ENCODE results near the gene FRZB. TPM values are rescaled to one million over a fixed set of nuclear protein-coding genes. Genes with fewer than 3 reads are reported as not detected.

The FRZB gene
- not detected in 2 replicates for total RNA-seq

- peaks cover 16% of the 10 kb centered on the region for H3K4me1 Mint-ChIP-seq (ENCODE audit: low read depth)
- no peaks in the 10 kb centered on the region for H3K36me3 Mint-ChIP-seq (ENCODE audit: low read depth)
- intact Hi-C loops (cut with micrococcal nuclease), result no loop called here
- H3K4me3 Mint-ChIP-seq (ENCODE audit: low read depth), result peak within 1 kb of the TSS; percentile 58
- no peaks in the 10 kb centered on the region for H3K9me3 Mint-ChIP-seq
- H3K27ac Mint-ChIP-seq, result no peak within 1 kb of the TSS
- H3K27me3 Mint-ChIP-seq (ENCODE audit: low read depth), result peaks cover 64% of the 10 kb centered on the region
- no peak for DNase-seq (ENCODE audit: low spot score)
These were observed at the start of gene FRZB for GRCh38 chr2:182866461-182867406. Gene FRZB, minus strand, starts transcription at chr2:182866637. Its CDS starts 85 bp downstream, at chr2:182866552.

- DNase-seq (ENCODE audit: low spot score), result no peak
- Mint-ChIP-seq H3K4me3 (ENCODE audit: low read depth) (no peak overlapping the region), H3K36me3 (ENCODE audit: low read depth) (no peaks in the 10 kb centered on the region), H3K27me3 (ENCODE audit: low read depth) (no peaks in the 10 kb centered on the region), H3K9me3 (no peaks in the 10 kb centered on the region), H3K4me1 (ENCODE audit: low read depth) (no peaks in the 10 kb centered on the region), H3K27ac (no peak overlapping the region)
- intact Hi-C loops (cut with micrococcal nuclease), result no loop called here
These were observed 49.2 kb upstream of the FRZB start for GRCh38 chr2:182915369-182916326.

- Mint-ChIP-seq H3K4me1 (ENCODE audit: low read depth) (no peaks in the 10 kb centered on the region), H3K36me3 (ENCODE audit: low read depth) (no peaks in the 10 kb centered on the region), H3K27ac (no peak overlapping the region), H3K4me3 (ENCODE audit: low read depth) (no peak overlapping the region), H3K9me3 (no peaks in the 10 kb centered on the region), H3K27me3 (ENCODE audit: low read depth) (no peaks in the 10 kb centered on the region)
- no peak for DNase-seq (ENCODE audit: low spot score)
- intact Hi-C loops (cut with micrococcal nuclease), result no loop called here
These were observed 48.4 kb upstream of the FRZB start for GRCh38 chr2:182914852-182915251.

GRCh38 chr2:182913064-182913463, 46.6 kb upstream of the FRZB start:
- no peaks in the 10 kb centered on the region for H3K27me3 Mint-ChIP-seq (ENCODE audit: low read depth)
- H3K4me3 Mint-ChIP-seq (ENCODE audit: low read depth), result no peak overlapping the region
- intact Hi-C loops (cut with micrococcal nuclease), result no loop called here
- no peaks in the 10 kb centered on the region for H3K4me1 Mint-ChIP-seq (ENCODE audit: low read depth)
- DNase-seq (ENCODE audit: low spot score), result no peak
- no peaks in the 10 kb centered on the region for H3K9me3 Mint-ChIP-seq
- no peak overlapping the region for H3K27ac Mint-ChIP-seq
- H3K36me3 Mint-ChIP-seq (ENCODE audit: low read depth), result no peaks in the 10 kb centered on the region

GRCh38 chr2:182912518-182912915, 46.1 kb upstream of the FRZB start:
- no peak overlapping the region for H3K27ac Mint-ChIP-seq
- intact Hi-C loops (cut with micrococcal nuclease), result no loop called here
- no peaks in the 10 kb centered on the region for H3K4me1 Mint-ChIP-seq (ENCODE audit: low read depth)
- H3K27me3 Mint-ChIP-seq (ENCODE audit: low read depth), result no peaks in the 10 kb centered on the region
- DNase-seq (ENCODE audit: low spot score), result no peak
- no peak overlapping the region for H3K4me3 Mint-ChIP-seq (ENCODE audit: low read depth)
- H3K9me3 Mint-ChIP-seq, result no peaks in the 10 kb centered on the region
- no peaks in the 10 kb centered on the region for H3K36me3 Mint-ChIP-seq (ENCODE audit: low read depth)

GRCh38 chr2:182911813-182912517, 45.5 kb upstream of the FRZB start:
- no peak for DNase-seq (ENCODE audit: low spot score)
- intact Hi-C loops (cut with micrococcal nuclease), result no loop called here
- no peaks in the 10 kb centered on the region for H3K4me1 Mint-ChIP-seq (ENCODE audit: low read depth)
- H3K27ac Mint-ChIP-seq, result no peak overlapping the region
- no peak overlapping the region for H3K4me3 Mint-ChIP-seq (ENCODE audit: low read depth)
- H3K9me3 Mint-ChIP-seq, result no peaks in the 10 kb centered on the region
- H3K36me3 Mint-ChIP-seq (ENCODE audit: low read depth), result no peaks in the 10 kb centered on the region
- no peaks in the 10 kb centered on the region for H3K27me3 Mint-ChIP-seq (ENCODE audit: low read depth)

GRCh38 chr2:182910965-182911364, 44.5 kb upstream of the FRZB start:
- no peaks in the 10 kb centered on the region for H3K27me3 Mint-ChIP-seq (ENCODE audit: low read depth)
- H3K9me3 Mint-ChIP-seq, result no peaks in the 10 kb centered on the region
- intact Hi-C loops (cut with micrococcal nuclease), result no loop called here
- no peak overlapping the region for H3K27ac Mint-ChIP-seq
- H3K4me3 Mint-ChIP-seq (ENCODE audit: low read depth), result no peak overlapping the region
- DNase-seq (ENCODE audit: low spot score), result no peak
- no peaks in the 10 kb centered on the region for H3K36me3 Mint-ChIP-seq (ENCODE audit: low read depth)
- H3K4me1 Mint-ChIP-seq (ENCODE audit: low read depth), result no peaks in the 10 kb centered on the region

- H3K4me3 Mint-ChIP-seq (ENCODE audit: low read depth), result no peak overlapping the region
- no peaks in the 10 kb centered on the region for H3K4me1 Mint-ChIP-seq (ENCODE audit: low read depth)
- peaks cover 2% of the 10 kb centered on the region for H3K27me3 Mint-ChIP-seq (ENCODE audit: low read depth)
- no peaks in the 10 kb centered on the region for H3K36me3 Mint-ChIP-seq (ENCODE audit: low read depth)
- DNase-seq (ENCODE audit: low spot score), result no peak
- no peaks in the 10 kb centered on the region for H3K9me3 Mint-ChIP-seq
- intact Hi-C loops (cut with micrococcal nuclease), result no loop called here
- no peak overlapping the region for H3K27ac Mint-ChIP-seq
These were observed 40.8 kb upstream of the FRZB start for GRCh38 chr2:182907081-182907830.

GRCh38 chr2:182906454-182906853, 40.0 kb upstream of the FRZB start:
- Mint-ChIP-seq H3K27me3 (ENCODE audit: low read depth) (peaks cover 2% of the 10 kb centered on the region), H3K36me3 (ENCODE audit: low read depth) (no peaks in the 10 kb centered on the region), H3K4me1 (ENCODE audit: low read depth) (no peaks in the 10 kb centered on the region), H3K9me3 (no peaks in the 10 kb centered on the region), H3K4me3 (ENCODE audit: low read depth) (no peak overlapping the region), H3K27ac (no peak overlapping the region)
- DNase-seq (ENCODE audit: low spot score), result no peak
- intact Hi-C loops (cut with micrococcal nuclease), result no loop called here

- Mint-ChIP-seq H3K27ac (no peak overlapping the region), H3K36me3 (ENCODE audit: low read depth) (no peaks in the 10 kb centered on the region), H3K4me3 (ENCODE audit: low read depth) (no peak overlapping the region), H3K9me3 (no peaks in the 10 kb centered on the region), H3K4me1 (ENCODE audit: low read depth) (no peaks in the 10 kb centered on the region), H3K27me3 (ENCODE audit: low read depth) (peaks cover 2% of the 10 kb centered on the region)
- no peak for DNase-seq (ENCODE audit: low spot score)
- intact Hi-C loops (cut with micrococcal nuclease), result no loop called here
These were observed 38.4 kb upstream of the FRZB start for GRCh38 chr2:182904844-182905243.

- Mint-ChIP-seq H3K4me1 (ENCODE audit: low read depth) (no peaks in the 10 kb centered on the region), H3K36me3 (ENCODE audit: low read depth) (no peaks in the 10 kb centered on the region), H3K4me3 (ENCODE audit: low read depth) (no peak overlapping the region), H3K27ac (no peak overlapping the region), H3K9me3 (no peaks in the 10 kb centered on the region), H3K27me3 (ENCODE audit: low read depth) (peaks cover 2% of the 10 kb centered on the region)
- intact Hi-C loops (cut with micrococcal nuclease), result no loop called here
- DNase-seq (ENCODE audit: low spot score), result no peak
These were observed 37.1 kb upstream of the FRZB start for GRCh38 chr2:182903566-182903965.

GRCh38 chr2:182901748-182902147, 35.3 kb upstream of the FRZB start:
- H3K4me3 Mint-ChIP-seq (ENCODE audit: low read depth), result no peak overlapping the region
- no peak for DNase-seq (ENCODE audit: low spot score)
- no peaks in the 10 kb centered on the region for H3K36me3 Mint-ChIP-seq (ENCODE audit: low read depth)
- intact Hi-C loops (cut with micrococcal nuclease), result no loop called here
- H3K9me3 Mint-ChIP-seq, result no peaks in the 10 kb centered on the region
- H3K4me1 Mint-ChIP-seq (ENCODE audit: low read depth), result no peaks in the 10 kb centered on the region
- H3K27me3 Mint-ChIP-seq (ENCODE audit: low read depth), result peaks cover 4% of the 10 kb centered on the region
- H3K27ac Mint-ChIP-seq, result no peak overlapping the region
